Measurements from ENCODE around the gene WBP1L. TPM values are rescaled to one million over a fixed set of nuclear protein-coding genes. Genes with fewer than 3 reads are reported as not detected.

The WBP1L gene
- total and polyA plus RNA-seq, 2 of the 13 experiments (the other 11 are each of a cell fraction or from before 2014, with no cell fraction given): 8.3 to 12.3 TPM

GRCh38 chr10:102781090-102781920 lies 37.6 kb downstream of the WBP1L start:
- Histone ChIP-seq H3K4me1 (ENCODE audit: insufficient read depth, low read length) (peaks cover 41% of the 10 kb centered on the region), H3K9ac (ENCODE audit: insufficient read depth, low read depth, low read length) (no peak overlapping the region), H3K4me2 (ENCODE audit: low read depth, low read length) (no peak overlapping the region), H4K20me1 (ENCODE audit: insufficient read depth, low read length) (no peaks in the 10 kb centered on the region), H3K79me2 (ENCODE audit: insufficient read depth, low read length) (no peaks in the 10 kb centered on the region), H3K27me3 (ENCODE audit: control insufficient read depth in 1 of 2, insufficient read depth in 2 of 2, low read length in 2 of 2) (no peaks in the 10 kb centered on the region; a peak in 1 of 5 replicates), H3K4me3 (replicated peaks in 1 of 3; ENCODE audit: insufficient read depth in 1 of 3, low read depth in 2 of 3, low read length in 3 of 3) (no peak overlapping the region), H3K27ac (ENCODE audit: extremely low read length, insufficient read depth, low read length) (no peak overlapping the region), H3K36me3 (replicated peaks in 1 of 2; ENCODE audit: control insufficient read depth in 1 of 2, insufficient read depth in 2 of 2, low read length in 2 of 2) (0 out of 5 replicates have a peak, but pooled peaks cover 0 to 1% of the 10 kb centered on the region in 2 experiments), H3K9me3 (ENCODE audit: low read length) (no peaks in the 10 kb centered on the region), H2AFZ (ENCODE audit: low read length) (no peak overlapping the region)
- WGBS (ENCODE audit: low lambda C conversion rate): 88% methylated on average over 7 of the region's 8 CpGs
- in situ Hi-C loops (cut with HindIII; ENCODE audit: extremely low pct_ligation_motif_present, low pct_unique_long_range_greater_than_20kb) (no loop called here), intact Hi-C loops (cut with micrococcal nuclease; ENCODE audit: unreplicated experiment) (no loop called here)
- CTCF ChIA-PET (ENCODE audit: low intra/inter-chr PET ratio, low total read pairs): no interaction called here
- no peak for ATAC-seq
- no TSS peak for BruUV-seq (replicated peaks)
- TF ChIP-seq ZSCAN20 (CRISPR knock-in tag; IDR thresholded peaks at IDR 0.05; ENCODE audit: borderline replicate concordance) (no peak), PRDM4 (CRISPR knock-in tag; IDR thresholded peaks at IDR 0.05; ENCODE audit: borderline replicate concordance) (no peak), RFX3 (CRISPR knock-in tag; IDR thresholded peaks at IDR 0.05) (no peak), CBX1 (IDR thresholded peaks at IDR 0.05; ENCODE audit: low read depth) (no peak), SKI (IDR thresholded peaks at IDR 0.05; ENCODE audit: partially characterized antibody) (no peak), ZNF7 (CRISPR knock-in tag; IDR thresholded peaks at IDR 0.05) (no peak), ZNF501 (CRISPR knock-in tag; IDR thresholded peaks at IDR 0.05) (no peak), SKIL (CRISPR knock-in tag; IDR thresholded peaks at IDR 0.05; ENCODE audit: borderline replicate concordance) (no peak), EEA1 (CRISPR knock-in tag; IDR thresholded peaks at IDR 0.05; ENCODE audit: borderline replicate concordance) (no peak)
- POLR2A ChIA-PET: no interaction called here
- no peak for FAIRE-seq
- no peak for DNase-seq (ENCODE audit: low spot score)
